Transverse colon (tissue), 4 donors: ENCODE measurements around the gene B9D1.

Experiments used
- POLR2A ChIP-seq: fragments of 450-650 bp; IDR thresholded peaks from one replicate; pipeline ENCODE4 v1.6.1; 2016; ENCODE audit warnings: antibody characterized with exemption, mild to moderate bottlenecking, moderate library complexity
- POLR2AphosphoS5 ChIP-seq, 3 donors: sonication (generic); formaldehyde crosslinking; IDR thresholded peaks; one replicate each; pipeline ENCODE4 v1.6.1; 2016; ENCODE audit warnings: antibody characterized with exemption in 3 of 3
- TF ChIP-seq, protein P1 (sequence below), 5 experiments: fragments of 200-600 bp in 3 of 5; fragments of 450-650 bp in 2 of 5; sonication (generic) in 3 of 5; IDR thresholded peaks; 1 replicate in 2 of 5; 2 replicates in 3 of 5; pipeline ENCODE4 v1.5.1; 2016 to 2017; ENCODE audit warnings: antibody characterized with exemption in 5 of 5, inconsistent platforms in 3 of 5, mild to moderate bottlenecking in 2 of 5, moderate library complexity in 1 of 5

DNA sequence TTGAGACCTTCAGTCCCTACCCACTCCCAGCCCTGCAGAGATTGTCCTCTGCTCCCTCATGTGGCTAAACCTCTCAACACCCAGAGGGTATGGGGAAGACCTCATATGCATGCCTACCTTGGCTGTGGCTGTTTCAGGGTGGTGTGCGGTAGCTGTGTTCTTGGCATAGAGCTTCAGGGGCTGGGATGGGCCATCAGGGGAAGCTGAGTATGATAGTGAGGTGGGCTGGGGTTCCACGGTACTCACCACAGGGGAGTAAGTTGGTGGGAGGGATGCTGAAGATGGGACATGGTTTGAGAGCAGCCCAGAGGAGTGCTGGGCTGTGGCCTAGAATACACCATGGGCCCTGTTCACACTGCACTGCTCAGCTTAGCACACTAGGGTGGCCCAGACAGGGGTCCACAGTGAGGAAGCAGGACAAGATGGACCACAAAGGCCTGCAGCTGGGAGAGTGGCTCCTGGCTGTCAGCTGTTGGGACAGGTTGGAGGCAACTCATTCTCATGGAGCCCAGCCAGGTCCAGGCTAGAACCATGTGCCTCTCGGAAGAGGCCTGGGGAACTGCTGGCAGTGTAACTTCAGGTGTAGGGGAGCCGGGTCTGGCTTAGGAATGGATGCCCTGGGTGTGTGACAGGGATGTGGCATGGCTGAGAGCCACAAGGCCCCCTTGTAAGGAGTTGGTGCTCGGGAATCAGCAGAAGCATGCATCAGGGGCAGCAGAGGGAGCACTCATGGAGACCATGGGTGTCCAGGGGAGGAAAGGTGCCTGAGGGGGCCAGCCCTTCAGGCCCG is 21.4 kb upstream of the B9D1 start:
- no peak for TF ChIP-seq POLR2A
- TF ChIP-seq POLR2AphosphoS5 (IDR thresholded peaks at IDR 0.05): peak in 1 of 3 donors; percentile 17
- TF ChIP-seq, protein P1, sequence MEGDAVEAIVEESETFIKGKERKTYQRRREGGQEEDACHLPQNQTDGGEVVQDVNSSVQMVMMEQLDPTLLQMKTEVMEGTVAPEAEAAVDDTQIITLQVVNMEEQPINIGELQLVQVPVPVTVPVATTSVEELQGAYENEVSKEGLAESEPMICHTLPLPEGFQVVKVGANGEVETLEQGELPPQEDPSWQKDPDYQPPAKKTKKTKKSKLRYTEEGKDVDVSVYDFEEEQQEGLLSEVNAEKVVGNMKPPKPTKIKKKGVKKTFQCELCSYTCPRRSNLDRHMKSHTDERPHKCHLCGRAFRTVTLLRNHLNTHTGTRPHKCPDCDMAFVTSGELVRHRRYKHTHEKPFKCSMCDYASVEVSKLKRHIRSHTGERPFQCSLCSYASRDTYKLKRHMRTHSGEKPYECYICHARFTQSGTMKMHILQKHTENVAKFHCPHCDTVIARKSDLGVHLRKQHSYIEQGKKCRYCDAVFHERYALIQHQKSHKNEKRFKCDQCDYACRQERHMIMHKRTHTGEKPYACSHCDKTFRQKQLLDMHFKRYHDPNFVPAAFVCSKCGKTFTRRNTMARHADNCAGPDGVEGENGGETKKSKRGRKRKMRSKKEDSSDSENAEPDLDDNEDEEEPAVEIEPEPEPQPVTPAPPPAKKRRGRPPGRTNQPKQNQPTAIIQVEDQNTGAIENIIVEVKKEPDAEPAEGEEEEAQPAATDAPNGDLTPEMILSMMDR (IDR thresholded peaks at IDR 0.05): no peak
